ENCODE results near the gene SLC11A2. TPM values are rescaled to one million over a fixed set of nuclear protein-coding genes. Genes with fewer than 3 reads are reported as not detected.
"Not testable (repeated sequence)": the region's sequence is repeated elsewhere in the genome, so short reads cannot be mapped to it uniquely, and the experiment has no call there.

The SLC11A2 gene
- total RNA-seq, 1 donor from 2014 or later, result 41.1 TPM

DNA sequence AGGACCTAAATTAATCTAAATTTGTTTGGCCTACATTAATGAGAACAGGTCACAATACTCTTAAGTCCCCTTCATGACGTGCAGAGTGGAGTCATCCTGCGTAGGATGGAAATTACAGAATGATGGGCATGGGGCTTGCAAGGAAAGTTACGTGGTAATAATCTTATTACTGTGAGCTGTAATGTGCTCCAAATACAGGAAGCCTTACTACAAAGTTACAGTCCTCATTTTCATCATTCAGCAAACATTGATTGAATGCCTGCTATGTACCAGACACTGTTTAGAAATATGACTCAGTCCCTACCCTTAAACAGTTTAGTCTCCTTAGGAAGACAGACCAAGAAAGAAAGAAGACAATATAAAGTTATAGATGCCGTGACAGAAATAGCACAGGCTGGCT is 64.5 kb downstream of the SLC11A2 start:
- H3K27ac Mint-ChIP-seq (ENCODE audit: unreplicated experiment), result no peak overlapping the region
- H3K4me3 Mint-ChIP-seq (ENCODE audit: unreplicated experiment), result no peak overlapping the region
- TF ChIP-seq, protein P1, sequence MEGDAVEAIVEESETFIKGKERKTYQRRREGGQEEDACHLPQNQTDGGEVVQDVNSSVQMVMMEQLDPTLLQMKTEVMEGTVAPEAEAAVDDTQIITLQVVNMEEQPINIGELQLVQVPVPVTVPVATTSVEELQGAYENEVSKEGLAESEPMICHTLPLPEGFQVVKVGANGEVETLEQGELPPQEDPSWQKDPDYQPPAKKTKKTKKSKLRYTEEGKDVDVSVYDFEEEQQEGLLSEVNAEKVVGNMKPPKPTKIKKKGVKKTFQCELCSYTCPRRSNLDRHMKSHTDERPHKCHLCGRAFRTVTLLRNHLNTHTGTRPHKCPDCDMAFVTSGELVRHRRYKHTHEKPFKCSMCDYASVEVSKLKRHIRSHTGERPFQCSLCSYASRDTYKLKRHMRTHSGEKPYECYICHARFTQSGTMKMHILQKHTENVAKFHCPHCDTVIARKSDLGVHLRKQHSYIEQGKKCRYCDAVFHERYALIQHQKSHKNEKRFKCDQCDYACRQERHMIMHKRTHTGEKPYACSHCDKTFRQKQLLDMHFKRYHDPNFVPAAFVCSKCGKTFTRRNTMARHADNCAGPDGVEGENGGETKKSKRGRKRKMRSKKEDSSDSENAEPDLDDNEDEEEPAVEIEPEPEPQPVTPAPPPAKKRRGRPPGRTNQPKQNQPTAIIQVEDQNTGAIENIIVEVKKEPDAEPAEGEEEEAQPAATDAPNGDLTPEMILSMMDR (IDR thresholded peaks at IDR 0.05; ENCODE audit: partially characterized antibody, unreplicated experiment), result no peak
- DNase-seq, result no peak
- no peaks in the 10 kb centered on the region for H3K9me3 Mint-ChIP-seq (ENCODE audit: unreplicated experiment)
- no peaks in the 10 kb centered on the region for H3K27me3 Mint-ChIP-seq (ENCODE audit: unreplicated experiment)
- no peaks in the 10 kb centered on the region for H3K4me1 Mint-ChIP-seq (ENCODE audit: low read depth, unreplicated experiment)
- H3K36me3 Mint-ChIP-seq (ENCODE audit: unreplicated experiment), result no peaks in the 10 kb centered on the region

DNA sequence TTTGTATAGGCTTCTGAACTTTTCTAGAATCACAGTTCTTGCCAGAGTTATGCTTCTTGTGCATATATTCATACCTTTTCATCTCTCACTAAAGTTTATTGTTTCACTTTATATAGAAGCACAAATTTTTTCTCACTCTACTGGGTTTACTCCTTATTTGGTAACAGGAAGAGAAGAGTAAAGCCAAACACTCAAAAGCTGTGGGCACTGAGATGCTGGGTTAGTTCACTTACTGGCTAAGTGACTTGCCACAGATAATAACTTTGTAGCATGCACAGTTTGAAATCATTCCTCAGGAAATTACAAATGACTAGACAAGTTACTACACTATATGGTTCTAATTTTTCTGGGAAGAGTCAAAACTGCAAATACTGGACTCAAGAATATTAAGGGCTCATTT is 66.1 kb downstream of the SLC11A2 start:
- H3K4me3 Mint-ChIP-seq (ENCODE audit: unreplicated experiment), result no peak overlapping the region
- no peaks in the 10 kb centered on the region for H3K4me1 Mint-ChIP-seq (ENCODE audit: low read depth, unreplicated experiment)
- no peaks in the 10 kb centered on the region for H3K9me3 Mint-ChIP-seq (ENCODE audit: unreplicated experiment)
- DNase-seq, result no peak
- H3K36me3 Mint-ChIP-seq (ENCODE audit: unreplicated experiment), result no peaks in the 10 kb centered on the region
- H3K27me3 Mint-ChIP-seq (ENCODE audit: unreplicated experiment), result no peaks in the 10 kb centered on the region
- no peak overlapping the region for H3K27ac Mint-ChIP-seq (ENCODE audit: unreplicated experiment)
- TF ChIP-seq, protein P1 (IDR thresholded peaks at IDR 0.05; ENCODE audit: partially characterized antibody, unreplicated experiment), result no peak

GRCh38 chr12:50955697-50956096 is 70.5 kb downstream of the SLC11A2 start:
- DNase-seq, result no peak
- TF ChIP-seq, protein P1 (IDR thresholded peaks at IDR 0.05; ENCODE audit: partially characterized antibody, unreplicated experiment), result no peak
- no peaks in the 10 kb centered on the region for H3K27me3 Mint-ChIP-seq (ENCODE audit: unreplicated experiment)
- no peaks in the 10 kb centered on the region for H3K36me3 Mint-ChIP-seq (ENCODE audit: unreplicated experiment)
- no peak overlapping the region for H3K4me3 Mint-ChIP-seq (ENCODE audit: unreplicated experiment)
- no peaks in the 10 kb centered on the region for H3K9me3 Mint-ChIP-seq (ENCODE audit: unreplicated experiment)
- peaks cover 1% of the 10 kb centered on the region for H3K4me1 Mint-ChIP-seq (ENCODE audit: low read depth, unreplicated experiment)
- no peak overlapping the region for H3K27ac Mint-ChIP-seq (ENCODE audit: unreplicated experiment)

GRCh38 chr12:50955288-50955687 is 70.9 kb downstream of the SLC11A2 start:
- Mint-ChIP-seq H3K4me1 (ENCODE audit: low read depth, unreplicated experiment) (peaks cover 1% of the 10 kb centered on the region), H3K27me3 (ENCODE audit: unreplicated experiment) (no peaks in the 10 kb centered on the region), H3K27ac (ENCODE audit: unreplicated experiment) (no peak overlapping the region), H3K4me3 (ENCODE audit: unreplicated experiment) (no peak overlapping the region), H3K9me3 (ENCODE audit: unreplicated experiment) (no peaks in the 10 kb centered on the region), H3K36me3 (ENCODE audit: unreplicated experiment) (no peaks in the 10 kb centered on the region)
- DNase-seq, result no peak
- TF ChIP-seq, protein P1 (IDR thresholded peaks at IDR 0.05; ENCODE audit: partially characterized antibody, unreplicated experiment), result no peak

DNA sequence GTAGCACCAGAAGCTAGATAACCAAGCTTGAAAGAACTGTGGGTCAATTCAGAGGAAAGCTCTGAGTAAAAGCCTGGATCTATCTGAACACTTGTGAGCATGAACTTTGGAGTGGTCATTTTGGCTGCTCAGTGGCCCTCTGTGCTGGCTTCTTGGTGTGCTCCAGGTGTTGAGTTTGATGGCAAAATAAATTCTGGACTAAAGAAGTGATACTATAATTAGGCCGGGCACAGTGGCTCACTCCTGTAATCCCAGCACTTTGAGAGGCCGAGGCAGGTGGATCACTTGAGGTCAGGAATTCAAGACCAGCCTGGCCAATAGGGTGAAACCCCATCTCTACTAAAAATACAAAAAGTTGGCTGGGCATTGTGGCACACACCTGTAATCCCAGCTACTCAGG is 71.4 kb downstream of the SLC11A2 start:
- not testable (repeated sequence) for H3K27me3 Mint-ChIP-seq (ENCODE audit: unreplicated experiment); H3K27ac Mint-ChIP-seq (ENCODE audit: unreplicated experiment); H3K4me1 Mint-ChIP-seq (ENCODE audit: low read depth, unreplicated experiment); DNase-seq; H3K4me3 Mint-ChIP-seq (ENCODE audit: unreplicated experiment); H3K9me3 Mint-ChIP-seq (ENCODE audit: unreplicated experiment); H3K36me3 Mint-ChIP-seq (ENCODE audit: unreplicated experiment)

GRCh38 chr12:50953047-50953446 is 73.1 kb downstream of the SLC11A2 start:
- peaks cover 1% of the 10 kb centered on the region for H3K4me1 Mint-ChIP-seq (ENCODE audit: low read depth, unreplicated experiment)
- TF ChIP-seq, protein P1 (IDR thresholded peaks at IDR 0.05; ENCODE audit: partially characterized antibody, unreplicated experiment), result no peak
- no peaks in the 10 kb centered on the region for H3K36me3 Mint-ChIP-seq (ENCODE audit: unreplicated experiment)
- H3K27me3 Mint-ChIP-seq (ENCODE audit: unreplicated experiment), result peaks cover 2% of the 10 kb centered on the region
- no peaks in the 10 kb centered on the region for H3K9me3 Mint-ChIP-seq (ENCODE audit: unreplicated experiment)
- no peak overlapping the region for H3K27ac Mint-ChIP-seq (ENCODE audit: unreplicated experiment)
- no peak overlapping the region for H3K4me3 Mint-ChIP-seq (ENCODE audit: unreplicated experiment)
- DNase-seq, result no peak

All from glutamatergic neuron (in vitro differentiated cells).